GM19397 (cell line): ENCODE measurements around the gene DCST2.
A peak's percentile ranks its signal among the peaks of the same experiment; 100 is the strongest.
"Not testable (repeated sequence)": the region's sequence is repeated elsewhere in the genome, so short reads cannot be mapped to it uniquely, and the experiment has no call there.

Experiments used
- ATAC-seq: cut with Tn5 transposase; IDR thresholded peaks from one replicate; pipeline ENCODE4 v1.9.1; 2021; ENCODE audit warnings: mild to moderate bottlenecking, moderate library complexity; ENCODE audit not compliant: unreplicated experiment

The DCST2 gene

DNA sequence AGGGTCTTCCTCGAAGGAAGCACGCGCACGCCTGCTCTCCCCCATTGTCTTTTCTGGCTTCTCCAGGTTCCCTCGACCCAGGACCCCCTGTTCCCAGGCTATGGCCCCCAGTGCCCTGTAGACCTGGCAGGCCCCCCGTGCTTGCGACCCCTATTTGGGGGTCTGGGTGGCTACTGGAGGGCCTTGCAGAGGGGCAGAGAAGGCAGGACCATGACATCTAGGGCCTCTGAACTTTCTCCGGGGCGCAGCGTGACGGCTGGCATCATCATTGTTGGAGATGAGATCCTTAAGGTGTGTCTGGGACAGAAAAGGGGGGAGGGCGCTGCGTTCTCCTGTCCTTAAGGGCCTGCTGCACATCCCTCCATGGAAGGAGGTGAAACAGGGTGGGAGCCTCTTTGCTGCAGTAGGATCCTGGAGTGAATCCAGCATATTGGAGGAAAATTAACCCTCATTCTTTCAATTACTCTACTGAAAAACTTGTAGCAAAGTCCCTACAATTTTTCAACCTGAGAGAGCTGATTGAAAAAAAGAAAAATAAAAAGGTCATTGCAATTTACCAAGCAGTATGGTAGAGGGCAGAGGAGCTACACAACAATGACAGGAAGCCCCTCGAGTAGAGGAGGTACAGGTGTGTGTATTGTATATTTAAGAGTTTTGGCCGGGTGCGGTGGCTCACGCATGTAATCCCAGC is 49.7 kb downstream of the DCST2 start:
- ATAC-seq: no peak

DNA sequence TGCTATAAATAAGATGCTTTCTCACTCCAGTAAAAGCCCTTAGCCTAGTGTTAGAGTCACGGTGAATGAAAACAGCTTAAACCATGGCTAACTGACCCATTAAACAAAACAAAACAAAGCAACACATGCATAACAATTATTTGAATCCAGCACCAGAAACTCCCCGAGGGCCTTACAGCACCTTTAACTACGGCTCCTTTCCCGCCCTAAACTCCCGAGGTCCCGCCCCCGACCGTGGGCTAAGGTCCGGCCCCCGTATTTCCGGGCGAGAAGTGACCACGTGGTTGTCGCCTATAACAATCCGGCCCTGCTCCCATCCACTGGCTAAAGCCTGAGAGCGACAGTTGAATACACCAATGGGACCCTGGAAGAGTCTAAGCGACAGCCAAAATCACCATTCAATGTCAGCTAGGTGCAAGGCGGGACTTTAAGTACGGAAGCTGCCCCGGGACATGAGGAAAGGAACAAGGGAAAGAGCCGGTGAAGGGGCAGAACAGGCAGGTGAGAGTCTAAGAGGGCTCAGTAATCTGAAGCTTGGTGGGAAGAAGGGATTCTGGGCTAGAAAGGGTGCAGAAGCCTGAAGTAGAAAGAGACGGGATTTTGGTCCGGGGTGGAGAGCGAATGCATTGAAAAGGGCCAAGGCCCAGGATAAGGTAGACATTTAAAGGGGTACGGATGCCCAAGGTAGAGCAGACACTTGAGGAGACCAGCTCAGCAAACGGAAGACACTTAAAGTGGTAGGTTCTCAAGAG is 50.5 kb downstream of the DCST2 start, which contains the start of gene FLAD1:
Gene FLAD1, plus strand, starts transcription at position 448 of the 752 bp plus-strand sequence. CDS start 351 bp downstream, outside the sequence.
- ATAC-seq: peak; percentile 97

DNA sequence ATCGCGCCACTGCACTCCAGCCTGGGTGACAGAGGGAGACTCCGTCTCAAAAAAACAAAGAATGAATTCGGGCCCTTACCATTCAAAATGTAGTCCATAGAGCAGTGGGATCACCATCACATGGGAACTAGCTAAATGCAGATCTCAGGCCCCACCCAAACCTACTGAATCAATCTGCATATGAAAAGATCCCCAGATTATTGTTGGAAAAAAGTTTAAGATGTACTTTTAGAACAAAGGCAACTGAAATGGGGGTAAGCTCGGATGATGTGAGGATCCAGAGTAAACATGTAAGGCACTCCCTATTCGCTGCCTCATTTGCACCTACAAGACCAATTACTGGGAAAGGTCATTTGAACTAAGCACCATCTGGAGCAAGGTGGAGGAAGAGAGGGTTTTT is 51.2 kb downstream of the DCST2 start:
- no peak for ATAC-seq

DNA sequence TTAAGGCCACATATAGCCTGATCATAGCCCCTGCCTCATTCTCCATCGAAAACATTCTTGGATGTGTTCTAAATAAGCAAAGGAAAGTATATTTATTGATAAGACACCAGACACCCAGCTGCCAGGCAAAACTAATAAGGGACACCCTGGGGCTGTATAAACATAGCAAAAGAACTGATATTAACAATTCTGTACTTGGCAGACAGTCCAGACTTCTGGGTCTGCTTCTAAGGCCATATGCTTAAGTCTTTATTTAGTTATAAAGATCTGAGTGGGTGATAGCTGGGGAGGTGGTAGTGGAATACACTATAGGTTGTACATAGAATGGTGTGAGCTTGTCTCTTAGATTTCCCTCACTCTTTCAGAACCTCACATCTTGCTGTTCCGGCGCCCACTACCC is 55.2 kb downstream of the DCST2 start:
- no peak for ATAC-seq

DNA sequence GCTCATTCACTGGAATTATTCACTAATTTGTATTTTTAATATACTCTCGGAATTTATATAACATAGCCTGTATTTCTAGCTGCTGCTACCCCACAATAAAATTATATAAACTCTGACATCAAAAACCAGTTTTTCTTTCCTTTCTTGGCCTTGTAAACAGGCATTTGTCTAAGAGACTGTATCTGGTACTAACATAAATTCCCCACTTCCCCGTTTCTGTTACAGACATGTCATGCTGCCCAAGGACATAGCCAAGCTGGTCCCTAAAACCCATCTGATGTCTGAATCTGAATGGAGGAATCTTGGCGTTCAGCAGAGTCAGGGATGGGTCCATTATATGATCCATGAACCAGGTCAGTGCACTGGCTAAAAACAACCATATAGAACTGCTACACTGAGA is 55.8 kb downstream of the DCST2 start:
- not testable (repeated sequence) for ATAC-seq

DNA sequence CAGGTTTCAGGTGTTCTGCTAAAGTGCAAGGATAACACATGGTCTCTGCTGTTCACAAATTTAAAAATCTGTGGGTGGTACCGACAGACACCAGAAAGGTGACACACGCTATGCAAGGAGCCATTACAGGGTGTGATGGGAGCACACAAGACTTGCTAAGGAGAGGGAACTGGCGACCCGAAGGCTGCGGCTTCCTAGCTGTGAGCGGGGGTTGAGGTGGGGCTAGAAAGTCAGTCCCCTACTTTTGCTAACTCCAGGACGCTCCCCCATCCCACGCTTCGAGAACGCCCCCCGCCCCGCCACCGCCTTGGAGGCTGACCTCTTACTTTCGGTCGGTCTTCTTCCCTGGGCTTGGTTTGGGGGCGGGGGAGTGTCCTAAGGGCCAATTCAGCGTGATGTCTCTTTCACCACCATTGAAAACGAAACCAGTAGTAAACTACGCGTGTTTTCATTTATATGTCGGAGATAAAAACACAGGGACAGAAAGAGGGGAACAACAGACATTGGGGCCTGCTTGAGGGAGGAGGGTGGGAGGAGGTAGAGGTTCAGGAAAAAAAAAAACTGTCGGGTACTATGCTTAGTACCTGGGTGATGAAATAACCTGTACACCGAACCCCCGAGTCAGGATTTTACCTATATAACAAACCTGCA is 58.0 kb downstream of the DCST2 start:
- ATAC-seq: no peak

DNA sequence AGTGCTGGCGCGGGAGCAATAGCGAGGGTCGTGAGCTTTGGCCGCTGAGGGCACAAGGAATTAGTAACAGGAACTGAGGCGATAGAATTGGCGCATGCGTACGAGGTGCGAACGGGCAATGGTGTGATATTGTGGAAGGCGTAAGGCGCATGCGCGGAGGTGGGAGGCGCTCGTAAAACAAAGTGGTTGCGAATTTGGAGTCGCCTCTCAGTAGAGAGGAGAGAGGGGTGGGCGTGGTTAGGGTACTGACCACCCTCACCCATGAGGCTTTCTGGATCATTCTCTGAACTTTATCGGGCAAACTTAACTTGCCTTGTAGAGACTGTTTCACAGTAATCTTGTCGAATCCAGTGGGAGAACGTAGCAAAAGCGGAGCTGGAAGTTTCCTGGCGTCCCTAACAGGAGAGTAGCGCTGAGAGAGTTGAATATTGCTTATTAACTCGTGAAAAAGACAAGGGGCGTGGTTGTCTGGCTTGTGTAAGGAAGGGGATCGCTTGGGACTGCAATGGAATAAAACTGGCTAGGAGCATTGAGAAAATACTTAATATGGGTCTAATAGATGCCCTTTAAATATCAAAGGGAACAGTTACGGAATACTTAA is 58.7 kb downstream of the DCST2 start:
- ATAC-seq: peak; percentile 42

DNA sequence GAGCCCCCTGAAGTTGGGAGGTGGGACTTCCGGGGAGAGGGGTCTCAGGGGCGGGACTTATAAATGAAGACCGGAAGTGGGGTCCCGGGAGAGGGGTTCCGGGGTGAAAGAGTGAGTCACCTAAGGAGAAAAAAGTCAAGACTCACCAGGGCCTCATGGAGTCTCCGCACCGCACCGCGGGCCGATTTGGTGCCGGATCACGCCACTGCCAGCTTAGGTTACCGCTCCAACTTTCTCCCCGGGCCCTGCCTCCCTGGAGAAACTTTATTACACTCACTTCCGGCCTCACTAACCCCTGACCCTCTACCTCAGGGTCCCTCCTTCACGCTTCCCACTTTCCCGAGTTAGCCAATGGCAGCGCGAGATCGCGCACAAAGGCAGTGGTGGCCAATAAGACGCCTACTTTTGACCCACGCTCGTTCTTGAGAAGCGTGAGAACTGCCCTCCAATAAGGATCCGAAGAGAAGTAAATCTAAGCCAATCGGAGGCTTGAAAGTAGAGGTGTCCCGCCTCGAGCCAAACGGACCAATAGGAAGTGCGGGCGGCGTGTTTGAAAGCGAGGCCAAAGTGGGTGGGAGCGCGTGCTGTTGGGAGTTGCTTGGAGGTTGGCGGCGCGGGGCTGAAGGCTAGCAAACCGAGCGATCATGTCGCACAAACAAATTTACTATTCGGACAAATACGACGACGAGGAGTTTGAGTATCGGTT is 59.3 kb downstream of the DCST2 start, which contains the start of gene CKS1B:
Gene CKS1B, plus strand, starts transcription at position 580 of the 706 bp plus-strand sequence. Its CDS starts 65 bp downstream, at position 645.
- ATAC-seq: peak; percentile 81

DNA sequence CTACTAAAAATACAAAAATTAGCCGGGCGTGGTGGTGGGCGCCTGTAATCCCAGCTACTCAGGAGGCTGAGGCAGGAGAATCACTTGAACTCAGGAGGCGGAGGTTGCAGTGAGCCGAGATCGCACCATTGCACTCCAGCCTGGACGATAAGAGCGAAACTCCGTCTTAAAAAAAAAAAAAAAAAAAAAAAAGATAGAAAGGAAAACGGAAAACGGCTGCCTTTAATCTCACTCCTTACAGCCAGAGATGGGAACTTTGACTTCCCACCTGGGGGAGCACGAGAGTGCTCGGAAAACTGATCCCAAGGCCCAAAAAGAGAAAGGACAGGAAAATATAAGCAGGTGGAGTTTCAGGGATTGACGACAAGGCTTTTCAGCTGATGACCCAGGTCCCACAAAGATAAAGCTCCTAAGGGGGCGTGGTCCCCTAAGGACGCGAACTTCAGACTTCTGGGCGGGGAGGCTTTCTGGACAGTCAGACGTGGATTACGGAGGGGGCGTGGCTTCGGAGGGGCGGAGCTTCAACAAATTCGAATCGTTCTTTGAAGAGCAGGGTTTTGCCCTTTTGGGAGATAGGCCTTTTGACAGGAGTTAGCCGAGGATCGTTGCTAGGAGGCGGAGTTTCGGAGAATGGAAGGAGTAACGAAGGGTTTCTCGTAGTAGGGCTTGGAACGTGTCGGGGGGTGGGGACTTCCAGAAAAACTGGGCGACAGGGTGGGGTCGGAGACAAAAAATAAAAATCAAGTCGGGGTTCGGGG is 60.1 kb downstream of the DCST2 start:
- peak; percentile 10 for ATAC-seq

DNA sequence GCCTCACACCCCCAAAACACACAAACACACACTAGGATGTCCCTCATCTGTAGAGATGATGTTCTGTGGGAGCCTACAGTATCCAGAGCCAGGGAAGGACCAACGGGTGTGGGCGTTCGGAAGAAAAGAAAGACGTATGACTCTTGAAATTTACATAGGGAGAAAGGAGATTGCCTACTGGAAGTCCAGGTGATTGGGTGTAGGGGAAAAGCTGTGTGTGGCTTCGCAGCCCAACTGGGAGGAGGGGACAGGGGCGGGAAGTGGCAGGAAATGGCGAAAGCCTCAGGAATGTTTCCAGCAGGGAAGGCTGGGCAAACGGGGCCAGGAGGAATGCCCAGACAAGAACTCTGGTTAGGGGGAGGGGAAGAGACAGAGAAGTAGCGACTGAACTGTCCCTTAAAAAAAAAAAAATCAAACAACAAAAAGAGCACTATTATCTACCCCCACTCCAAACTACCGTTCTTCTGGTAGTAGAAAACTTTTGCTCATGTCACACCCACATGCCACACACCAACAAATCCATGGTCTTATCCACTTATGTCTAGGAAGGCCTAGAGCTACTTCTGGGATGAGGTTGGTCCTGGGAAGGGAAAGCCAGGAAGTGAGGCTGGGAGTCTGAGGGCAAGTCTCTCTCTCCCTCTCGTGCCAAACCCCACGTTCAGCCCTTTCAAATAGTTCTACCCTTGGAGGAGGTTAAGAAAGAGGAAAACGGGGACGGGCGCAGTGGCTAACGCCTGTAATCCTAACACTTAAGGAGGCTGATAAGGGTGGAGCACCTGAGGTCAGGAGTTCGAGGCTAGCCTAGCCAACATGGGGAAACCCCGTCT is 60.9 kb downstream of the DCST2 start:
- no peak for ATAC-seq

DNA sequence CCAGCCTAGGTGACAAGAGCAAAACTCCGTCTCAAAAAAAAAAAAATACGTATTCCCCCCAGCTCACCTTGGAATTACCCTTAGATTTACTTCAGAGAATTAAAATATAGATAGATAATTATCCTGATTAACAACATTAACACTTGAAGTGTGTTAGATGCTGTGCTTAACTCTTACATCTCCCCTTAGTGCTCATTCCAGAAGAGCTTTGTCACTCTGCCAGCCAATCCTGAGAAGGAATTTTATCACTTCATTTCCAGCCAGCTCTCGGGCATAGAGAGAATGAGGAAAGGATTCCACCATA is 61.4 kb downstream of the DCST2 start:
- no peak for ATAC-seq

DNA sequence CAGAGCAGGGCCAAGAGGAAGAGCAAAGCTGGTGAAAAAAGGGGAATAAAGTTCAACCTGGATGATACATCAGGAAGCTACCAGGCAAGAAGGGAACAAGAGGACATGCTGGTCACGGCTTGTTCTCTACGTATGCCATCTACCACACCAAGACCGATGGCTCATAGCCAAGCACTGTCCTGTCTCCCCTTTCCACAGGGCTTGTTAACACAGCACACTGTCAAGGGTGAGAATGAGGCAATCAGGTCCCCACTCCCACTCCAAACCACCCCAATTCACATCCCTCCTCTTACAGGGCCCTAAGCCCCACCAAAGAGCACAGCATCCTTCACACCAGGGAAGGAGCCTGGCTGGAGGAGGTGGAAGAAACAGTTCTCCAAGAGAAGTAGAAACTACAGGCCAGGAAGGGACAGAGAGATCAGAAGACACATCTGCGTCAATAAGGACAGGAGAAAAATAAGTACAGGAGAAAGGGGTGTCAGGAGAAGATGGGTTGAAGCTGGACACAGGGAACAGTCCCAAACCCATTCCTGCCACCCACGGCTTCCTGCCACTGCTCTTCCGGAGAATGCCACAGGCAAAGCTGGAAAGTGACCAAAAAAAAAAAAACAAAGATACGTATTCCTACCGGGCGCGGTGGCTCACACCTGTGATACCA is 62.1 kb downstream of the DCST2 start:
- no peak for ATAC-seq

DNA sequence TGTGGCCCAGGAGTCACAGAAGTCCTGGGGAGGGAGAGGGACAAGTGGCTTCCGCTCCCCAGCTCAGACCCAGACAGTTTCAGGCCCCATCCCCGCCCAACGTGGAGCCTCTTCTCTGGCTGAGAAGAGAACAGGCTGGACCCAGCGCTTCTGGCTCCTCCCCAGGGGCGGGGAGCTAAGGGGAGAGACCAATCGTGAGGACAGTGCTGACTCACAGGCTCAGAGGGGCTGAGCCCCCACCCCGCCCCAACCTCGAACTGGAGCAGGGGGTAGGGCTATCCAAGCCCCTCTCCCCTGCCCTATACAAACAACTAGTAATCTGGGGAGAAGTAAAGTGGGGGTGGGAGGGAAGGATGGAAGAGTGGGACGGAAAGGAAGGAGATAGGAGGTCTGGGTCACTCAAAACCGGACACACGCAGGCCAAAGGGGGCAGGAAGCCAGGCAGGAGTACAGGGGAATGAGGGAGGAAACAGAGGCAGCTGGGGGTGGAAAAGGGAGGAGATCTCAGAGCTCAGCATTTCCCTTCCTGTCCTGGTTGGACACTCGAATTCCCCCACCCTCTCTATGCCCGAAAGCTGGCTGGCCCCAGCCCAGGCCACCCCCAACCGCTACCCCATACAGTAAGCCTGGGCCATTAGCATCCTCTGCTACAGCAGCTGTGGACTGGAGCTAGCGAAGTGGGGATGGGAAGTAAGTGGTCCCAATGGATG is 62.8 kb downstream of the DCST2 start, which contains the start of gene SHC1:
Gene SHC1, minus strand, starts transcription at position 117 of the 710 bp plus-strand sequence. CDS start 221 bp downstream, outside the sequence.
- no peak for ATAC-seq

DNA sequence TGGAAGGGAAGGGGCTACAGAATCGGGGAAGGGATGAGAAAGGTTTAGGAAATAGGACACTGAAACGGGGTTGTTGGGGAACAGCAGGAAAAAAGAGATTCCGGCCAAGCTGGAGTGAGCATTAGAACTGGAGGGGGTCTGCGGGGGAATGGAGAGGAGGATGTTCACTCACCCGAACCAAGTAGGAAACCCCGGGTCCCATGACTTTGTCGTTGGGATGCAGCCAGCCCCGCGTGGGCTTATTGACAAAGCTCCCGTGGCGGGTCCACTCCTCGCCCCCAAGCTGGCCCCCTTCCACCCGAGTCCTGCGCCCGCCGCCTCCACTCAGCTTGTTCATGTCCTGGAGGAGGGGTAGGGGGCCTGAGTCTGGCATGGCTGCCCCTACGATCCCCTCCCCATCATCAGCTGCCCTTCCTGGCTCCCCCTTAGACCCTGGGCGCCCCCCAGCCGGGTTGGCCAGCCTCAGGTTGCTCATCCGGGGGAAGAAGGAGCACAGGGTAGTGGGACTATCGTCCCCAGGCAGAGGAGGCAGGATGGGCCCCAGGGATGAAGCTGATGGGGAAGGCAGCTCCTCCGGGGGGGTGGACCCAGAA is 63.6 kb downstream of the DCST2 start:
- no peak for ATAC-seq

DNA sequence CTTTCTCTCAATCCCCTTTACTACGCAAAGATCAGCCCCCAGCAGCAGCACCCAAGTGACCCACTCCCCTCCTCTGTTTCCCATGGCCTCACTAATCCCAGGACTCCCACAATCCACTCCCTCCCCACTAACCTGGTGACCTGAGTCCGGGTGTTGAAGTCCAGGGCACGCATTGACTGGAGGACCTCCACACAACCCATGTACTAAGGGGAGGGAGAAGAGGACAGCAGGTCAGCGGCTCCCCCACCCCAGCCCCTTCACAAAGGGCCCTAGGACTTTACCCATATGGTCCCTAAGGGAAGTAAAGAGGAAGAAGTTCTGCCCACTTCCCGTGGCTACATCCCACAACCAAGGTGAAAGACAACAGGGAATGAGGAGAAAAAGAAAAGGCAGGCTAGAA is 64.3 kb downstream of the DCST2 start:
- ATAC-seq: no peak

DNA sequence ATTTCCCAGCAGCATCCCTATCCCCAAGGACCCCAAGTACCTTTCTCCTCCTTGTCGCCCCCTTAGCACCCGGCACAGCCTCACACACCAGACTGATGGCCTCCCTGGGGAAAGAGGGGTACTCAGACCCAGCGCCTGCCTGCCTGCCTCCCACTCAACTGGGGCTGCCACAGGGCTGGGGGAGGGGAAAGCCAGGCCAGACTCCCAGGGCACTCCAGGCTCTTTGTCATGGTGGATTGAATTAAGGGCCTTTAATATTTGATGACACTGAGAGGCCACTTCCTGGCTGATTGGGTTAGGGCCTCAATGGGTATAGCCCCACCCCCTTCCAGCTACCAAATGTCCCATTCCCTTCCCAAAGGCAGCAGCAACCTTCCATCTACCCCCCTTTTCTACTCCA is 64.8 kb downstream of the DCST2 start:
- ATAC-seq: no peak
